Activated T-helper 1 cell treated with anti-CD3 and anti-CD28 coated beads, Interleukin-12 subunit alpha, Interleukin-12 subunit beta, Interleukin-2, Interleukin-4 antibody, amounts not matched to agents 30 ng/mL and 10 ng/mL and 1 ng/mL, durations not matched to agents 14 hours and 24 hours and 36 hours (primary cell): ENCODE results near the gene SPATA31C1. TPM values are rescaled to one million over a fixed set of nuclear protein-coding genes. Genes with fewer than 3 reads are reported as not detected.
"Not testable (repeated sequence)": the region's sequence is repeated elsewhere in the genome, so short reads cannot be mapped to it uniquely, and the experiment has no call there.

Source experiments
- DNase-seq: peaks from one replicate; pipeline ENCODE4 v3.0.0; 2021; ENCODE audit warnings: low spot score
- H3K27ac Mint-ChIP-seq: one replicate; pipeline ENCODE4 v1.8.0; 2021; ENCODE audit warnings: mild to moderate bottlenecking, mixed read lengths
- H3K27me3 Mint-ChIP-seq: one replicate; pipeline ENCODE4 v1.8.0; 2022; ENCODE audit warnings: mild to moderate bottlenecking, moderate library complexity, mixed read lengths; ENCODE audit not compliant: insufficient read depth
- H3K36me3 Mint-ChIP-seq: one replicate; pipeline ENCODE4 v1.8.0; 2021; ENCODE audit warnings: low read depth, mixed read lengths
- H3K4me1 Mint-ChIP-seq: one replicate; pipeline ENCODE4 v1.8.0; 2021; ENCODE audit warnings: low read depth, mixed read lengths
- H3K4me3 Mint-ChIP-seq: one replicate; pipeline ENCODE4 v1.8.0; 2021; ENCODE audit warnings: mild to moderate bottlenecking, moderate library complexity, mixed read lengths
- H3K9me3 Mint-ChIP-seq: one replicate; pipeline ENCODE4 v1.8.0; 2021; ENCODE audit warnings: mixed read lengths
- intact Hi-C: fragments of 100-400 bp; cut with micrococcal nuclease; formaldehyde crosslinking; loops from one replicate; pipeline ENCODE4 v1.15.1; 2024
- total RNA-seq: library from RNA; stranded (reverse); gene quantifications from 2 replicates; pipeline ENCODE4 v1.2.3, GENCODE V29; 2022

The SPATA31C1 gene
- total RNA-seq, 1 donor from 2014 or later: not detected

GRCh38 chr9:87889882-87890252 lies 27.9 kb upstream of the SPATA31C1 start:
- intact Hi-C loops: no loop called here
- Mint-ChIP-seq H3K4me1 (no peaks in the 10 kb centered on the region), H3K27ac (no peak overlapping the region), H3K4me3 (no peak overlapping the region), H3K27me3 (no peaks in the 10 kb centered on the region), H3K9me3 (no peaks in the 10 kb centered on the region), H3K36me3 (no peaks in the 10 kb centered on the region)
- no peak for DNase-seq

DNA sequence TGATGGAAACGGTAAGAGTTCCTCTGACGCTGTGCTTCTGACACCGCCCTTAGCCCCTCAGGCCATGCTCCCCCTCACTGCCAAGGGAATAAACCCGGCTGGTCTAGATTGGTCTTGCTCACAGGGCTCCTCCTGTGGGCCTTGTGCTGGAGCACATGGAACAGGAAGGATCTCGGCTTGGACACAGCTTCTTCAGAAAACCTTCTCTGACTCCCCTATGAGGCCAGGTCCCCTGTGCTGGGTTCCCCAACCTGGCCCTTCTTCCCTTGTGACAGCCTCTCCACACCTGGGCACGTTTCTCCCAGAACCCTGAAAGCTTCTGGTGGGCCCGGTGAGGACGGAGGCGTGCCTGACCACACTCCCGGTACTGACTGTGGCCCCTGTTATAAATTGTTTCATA lies 26.9 kb upstream of the SPATA31C1 start:
- no peaks in the 10 kb centered on the region for H3K4me1 Mint-ChIP-seq
- DNase-seq: no peak
- H3K36me3 Mint-ChIP-seq: no peaks in the 10 kb centered on the region
- intact Hi-C loops: no loop called here
- no peak overlapping the region for H3K27ac Mint-ChIP-seq
- H3K4me3 Mint-ChIP-seq: no peak overlapping the region
- no peaks in the 10 kb centered on the region for H3K27me3 Mint-ChIP-seq
- no peaks in the 10 kb centered on the region for H3K9me3 Mint-ChIP-seq

GRCh38 chr9:87891754-87892153 lies 26.0 kb upstream of the SPATA31C1 start:
- intact Hi-C loops: no loop called here
- H3K9me3 Mint-ChIP-seq: no peaks in the 10 kb centered on the region
- no peak for DNase-seq
- no peak overlapping the region for H3K4me3 Mint-ChIP-seq
- no peak overlapping the region for H3K27ac Mint-ChIP-seq
- peaks cover 2% of the 10 kb centered on the region for H3K27me3 Mint-ChIP-seq
- H3K36me3 Mint-ChIP-seq: no peaks in the 10 kb centered on the region
- no peaks in the 10 kb centered on the region for H3K4me1 Mint-ChIP-seq

DNA sequence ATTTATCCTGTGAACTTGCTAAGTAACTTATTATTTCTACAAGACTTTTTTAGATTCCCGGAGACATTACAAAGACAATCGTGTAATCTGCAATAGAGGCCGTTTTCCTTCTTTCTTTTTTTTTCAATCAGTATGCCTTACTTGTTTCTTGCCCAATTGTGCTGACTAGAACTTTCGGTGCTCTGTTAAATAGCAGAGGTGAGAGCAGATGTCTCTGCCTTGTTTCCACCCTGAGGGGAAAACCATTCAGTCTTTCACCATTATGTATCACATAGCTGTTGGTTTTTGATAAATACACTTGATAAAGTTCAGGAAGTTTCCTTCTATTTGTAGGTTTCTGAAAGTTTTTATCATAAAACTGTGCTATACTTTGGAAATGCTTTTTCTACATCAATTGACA lies 24.8 kb upstream of the SPATA31C1 start:
- Mint-ChIP-seq H3K9me3 (no peaks in the 10 kb centered on the region), H3K36me3 (no peaks in the 10 kb centered on the region), H3K4me3 (no peak overlapping the region), H3K27me3 (peaks cover 5% of the 10 kb centered on the region), H3K27ac (no peak overlapping the region), H3K4me1 (no peaks in the 10 kb centered on the region)
- DNase-seq: no peak
- intact Hi-C loops: no loop called here

- peaks cover 16% of the 10 kb centered on the region for H3K27me3 Mint-ChIP-seq
- DNase-seq: no peak
- no peaks in the 10 kb centered on the region for H3K36me3 Mint-ChIP-seq
- no peaks in the 10 kb centered on the region for H3K4me1 Mint-ChIP-seq
- no peak overlapping the region for H3K4me3 Mint-ChIP-seq
- intact Hi-C loops: no loop called here
- no peak overlapping the region for H3K27ac Mint-ChIP-seq
- H3K9me3 Mint-ChIP-seq: no peaks in the 10 kb centered on the region
These were observed 22.6 kb upstream of the SPATA31C1 start for GRCh38 chr9:87894998-87895625.

DNA sequence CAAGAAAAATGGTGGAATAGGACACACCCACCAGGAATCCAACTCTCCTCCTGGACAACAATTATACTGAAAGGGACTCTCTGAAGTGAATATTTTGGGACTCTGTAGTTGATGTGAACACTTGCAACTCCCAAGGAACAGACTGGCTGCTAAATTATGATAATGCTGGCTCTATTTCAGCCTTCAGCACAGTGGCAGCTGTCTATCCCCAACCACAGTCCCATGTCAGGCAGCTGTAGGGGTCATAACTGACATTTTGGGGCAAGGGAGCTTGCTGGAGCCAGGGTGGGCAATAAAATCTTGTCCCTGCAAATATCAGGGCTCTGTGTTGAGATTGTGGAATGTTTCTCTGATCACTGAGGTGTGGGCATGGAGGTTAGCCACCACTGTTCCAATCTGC lies 20.9 kb upstream of the SPATA31C1 start:
- Mint-ChIP-seq H3K27me3 (peaks cover 19% of the 10 kb centered on the region), H3K4me1 (no peaks in the 10 kb centered on the region), H3K4me3 (no peak overlapping the region), H3K9me3 (peaks cover 7% of the 10 kb centered on the region), H3K27ac (no peak overlapping the region), H3K36me3 (no peaks in the 10 kb centered on the region)
- intact Hi-C loops: no loop called here
- no peak for DNase-seq

- Mint-ChIP-seq H3K27ac (no peak overlapping the region), H3K27me3 (peaks cover 19% of the 10 kb centered on the region), H3K36me3 (no peaks in the 10 kb centered on the region), H3K9me3 (peaks cover 8% of the 10 kb centered on the region), H3K4me3 (no peak overlapping the region), H3K4me1 (no peaks in the 10 kb centered on the region)
- no peak for DNase-seq
- intact Hi-C loops: no loop called here
These were observed 19.6 kb upstream of the SPATA31C1 start for GRCh38 chr9:87898151-87898550.

- H3K4me3 Mint-ChIP-seq, H3K36me3 Mint-ChIP-seq, DNase-seq, intact Hi-C loops, H3K27ac Mint-ChIP-seq, H3K4me1 Mint-ChIP-seq: not testable (repeated sequence)
- H3K9me3 Mint-ChIP-seq: peaks cover 15% of the 10 kb centered on the region
- H3K27me3 Mint-ChIP-seq: peaks cover 16% of the 10 kb centered on the region
These were observed 15.4 kb upstream of the SPATA31C1 start for GRCh38 chr9:87902371-87902770.

DNA sequence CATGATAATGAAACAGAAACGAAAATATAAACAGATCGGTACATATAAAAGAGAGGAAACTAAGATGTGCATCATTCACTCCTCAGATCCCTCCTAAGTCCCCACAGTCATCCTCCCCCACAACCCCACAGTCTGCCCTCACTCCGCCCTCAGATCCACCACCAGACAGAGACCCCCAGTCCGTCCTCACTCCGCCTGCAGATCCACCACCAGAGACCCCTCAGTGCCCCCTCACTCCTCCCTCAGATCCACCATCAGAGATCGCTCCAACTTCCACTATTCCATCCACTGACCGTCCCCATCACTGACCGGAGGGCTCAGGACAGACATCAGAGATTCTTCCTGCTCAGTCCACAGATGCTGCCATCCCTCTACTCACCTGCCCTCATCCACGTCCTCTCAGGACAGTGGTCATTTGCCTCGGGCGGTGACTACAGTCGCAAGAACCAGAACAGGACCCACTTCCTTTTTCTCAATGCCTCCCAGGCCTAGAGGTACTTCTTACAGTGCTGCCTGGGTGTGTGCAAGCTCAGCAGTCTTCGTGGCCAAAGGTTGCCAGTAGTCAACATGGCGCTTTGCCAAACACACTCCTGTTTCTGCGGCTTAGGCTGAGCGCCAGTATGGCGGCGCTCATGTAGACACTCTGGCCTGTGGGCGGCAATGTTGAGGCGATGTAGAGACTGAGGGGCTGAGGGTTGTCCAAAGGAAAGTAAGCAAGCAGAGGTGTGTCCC lies 8.3 kb upstream of the SPATA31C1 start:
- Mint-ChIP-seq H3K27ac (no peak overlapping the region), H3K36me3 (no peaks in the 10 kb centered on the region), H3K27me3 (no peaks in the 10 kb centered on the region), H3K4me1 (no peaks in the 10 kb centered on the region), H3K9me3 (no peaks in the 10 kb centered on the region), H3K4me3 (no peak overlapping the region)
- intact Hi-C loops: no loop called here
- DNase-seq: no peak

DNA sequence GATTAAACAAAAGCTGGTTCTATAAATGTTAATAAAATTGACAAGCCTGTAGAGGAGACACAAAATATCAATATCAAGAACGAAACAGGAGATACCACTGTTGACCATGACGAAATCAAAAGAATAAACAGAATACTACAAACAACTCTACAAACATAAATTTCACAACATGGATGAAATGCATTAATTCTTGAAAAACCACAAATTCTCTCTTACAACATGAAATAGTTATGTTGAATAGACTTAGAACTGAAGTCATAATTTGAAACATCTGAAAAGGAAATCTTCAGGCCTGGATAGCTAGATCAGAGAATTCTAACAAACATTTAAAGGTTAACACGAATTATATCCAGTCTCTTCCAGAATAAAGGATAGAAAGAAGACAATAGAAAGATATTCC lies 6.9 kb upstream of the SPATA31C1 start:
- DNase-seq: no peak
- Mint-ChIP-seq H3K4me3 (no peak overlapping the region), H3K27me3 (no peaks in the 10 kb centered on the region), H3K4me1 (no peaks in the 10 kb centered on the region), H3K9me3 (no peaks in the 10 kb centered on the region), H3K27ac (no peak overlapping the region), H3K36me3 (no peaks in the 10 kb centered on the region)
- intact Hi-C loops: no loop called here

GRCh38 chr9:87919013-87919412 lies 1.3 kb downstream of the SPATA31C1 start:
- H3K27ac Mint-ChIP-seq, H3K4me1 Mint-ChIP-seq, intact Hi-C loops, H3K27me3 Mint-ChIP-seq, H3K36me3 Mint-ChIP-seq, H3K4me3 Mint-ChIP-seq, DNase-seq, H3K9me3 Mint-ChIP-seq: not testable (repeated sequence)

DNA sequence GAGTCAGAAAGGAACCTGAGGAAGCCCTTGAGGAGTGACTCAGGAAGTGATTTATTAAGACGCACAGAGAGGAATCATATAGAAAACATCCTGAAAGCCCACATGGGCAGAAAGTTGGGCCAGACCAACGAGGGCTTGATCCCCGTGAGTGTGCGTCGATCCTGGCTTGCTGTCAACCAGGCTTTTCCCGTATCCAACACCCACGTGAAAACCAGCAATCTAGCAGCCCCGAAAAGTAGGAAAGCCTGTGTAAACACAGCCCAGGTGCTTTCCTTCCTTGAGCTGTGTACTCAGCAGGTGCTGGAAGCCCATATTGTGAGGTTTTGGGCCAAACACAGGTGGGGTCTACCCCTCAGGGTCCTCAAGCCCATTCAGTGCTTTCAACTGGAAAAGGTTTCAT lies 3.8 kb downstream of the SPATA31C1 start:
- H3K9me3 Mint-ChIP-seq, DNase-seq, H3K4me1 Mint-ChIP-seq, H3K36me3 Mint-ChIP-seq, H3K27me3 Mint-ChIP-seq, intact Hi-C loops, H3K4me3 Mint-ChIP-seq, H3K27ac Mint-ChIP-seq: not testable (repeated sequence)

DNA sequence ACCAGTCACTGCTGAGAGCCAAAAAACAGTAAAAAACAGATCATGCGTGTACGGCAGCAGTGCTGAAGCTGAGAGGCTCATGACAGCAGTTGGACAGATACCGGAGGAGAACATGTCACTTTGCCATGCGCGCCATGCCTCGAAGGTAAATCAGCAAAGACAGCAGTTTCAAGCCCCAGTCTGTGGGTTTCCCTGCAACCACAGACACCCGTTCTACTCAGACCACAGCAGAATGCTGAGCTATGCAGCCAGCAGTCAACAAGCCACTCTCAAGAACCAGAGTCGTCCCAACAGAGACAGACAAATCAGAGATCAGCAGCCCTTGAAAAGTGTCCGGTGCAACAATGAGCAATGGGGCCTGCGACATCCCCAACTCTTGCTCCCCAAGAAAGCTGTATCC lies 5.2 kb downstream of the SPATA31C1 start:
- DNase-seq: peak; percentile 25
- H3K9me3 Mint-ChIP-seq, H3K36me3 Mint-ChIP-seq, H3K27me3 Mint-ChIP-seq, intact Hi-C loops, H3K4me3 Mint-ChIP-seq, H3K4me1 Mint-ChIP-seq: not testable (repeated sequence)
- peak overlapping the region; percentile 23 for H3K27ac Mint-ChIP-seq

- H3K4me1 Mint-ChIP-seq, H3K36me3 Mint-ChIP-seq, H3K9me3 Mint-ChIP-seq, intact Hi-C loops, H3K27me3 Mint-ChIP-seq, H3K27ac Mint-ChIP-seq, H3K4me3 Mint-ChIP-seq, DNase-seq: not testable (repeated sequence)
These were observed 7.1 kb downstream of the SPATA31C1 start for GRCh38 chr9:87924851-87925250.
